ENCODE results near the gene HOXB9.

The HOXB9 gene

DNA sequence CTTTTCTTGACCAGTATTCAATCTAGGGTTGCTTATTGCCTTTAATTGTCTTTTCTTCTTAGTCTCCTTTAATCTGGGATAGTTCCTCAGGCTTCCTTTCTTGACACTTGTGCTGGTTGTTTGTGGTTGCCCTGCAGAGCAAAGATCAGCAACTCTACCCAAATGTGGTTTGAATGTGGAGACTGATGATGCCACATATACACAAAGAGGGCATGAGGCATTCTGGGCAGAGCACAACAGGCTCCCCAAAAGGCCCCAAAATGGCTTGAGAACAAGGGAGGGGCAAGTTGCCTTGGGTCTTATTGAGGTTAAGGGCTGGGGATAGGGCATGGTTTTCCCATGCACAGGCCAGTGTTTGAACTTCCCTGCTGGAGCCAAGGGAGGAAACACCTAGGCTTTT lies 29.8 kb upstream of the HOXB9 start:
- no peaks in the 10 kb centered on the region for H3K27me3 ChIP-seq (ENCODE audit: insufficient read depth, low read depth)
- H3K4me1 ChIP-seq (ENCODE audit: low read depth, poor library complexity, severe bottlenecking) = peaks cover 24% of the 10 kb centered on the region
- no peak overlapping the region for H3K9ac ChIP-seq
- H3K27ac ChIP-seq = no peak overlapping the region
- no peaks in the 10 kb centered on the region for H3K36me3 ChIP-seq (ENCODE audit: insufficient read depth)
- H3K79me2 ChIP-seq (ENCODE audit: insufficient read depth, low read depth) = no peaks in the 10 kb centered on the region
- TF ChIP-seq, protein P1, sequence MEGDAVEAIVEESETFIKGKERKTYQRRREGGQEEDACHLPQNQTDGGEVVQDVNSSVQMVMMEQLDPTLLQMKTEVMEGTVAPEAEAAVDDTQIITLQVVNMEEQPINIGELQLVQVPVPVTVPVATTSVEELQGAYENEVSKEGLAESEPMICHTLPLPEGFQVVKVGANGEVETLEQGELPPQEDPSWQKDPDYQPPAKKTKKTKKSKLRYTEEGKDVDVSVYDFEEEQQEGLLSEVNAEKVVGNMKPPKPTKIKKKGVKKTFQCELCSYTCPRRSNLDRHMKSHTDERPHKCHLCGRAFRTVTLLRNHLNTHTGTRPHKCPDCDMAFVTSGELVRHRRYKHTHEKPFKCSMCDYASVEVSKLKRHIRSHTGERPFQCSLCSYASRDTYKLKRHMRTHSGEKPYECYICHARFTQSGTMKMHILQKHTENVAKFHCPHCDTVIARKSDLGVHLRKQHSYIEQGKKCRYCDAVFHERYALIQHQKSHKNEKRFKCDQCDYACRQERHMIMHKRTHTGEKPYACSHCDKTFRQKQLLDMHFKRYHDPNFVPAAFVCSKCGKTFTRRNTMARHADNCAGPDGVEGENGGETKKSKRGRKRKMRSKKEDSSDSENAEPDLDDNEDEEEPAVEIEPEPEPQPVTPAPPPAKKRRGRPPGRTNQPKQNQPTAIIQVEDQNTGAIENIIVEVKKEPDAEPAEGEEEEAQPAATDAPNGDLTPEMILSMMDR (conservative IDR thresholded peaks at IDR 0.05; ENCODE audit: low read depth, low read length) = no peak
- no peak overlapping the region for H2AFZ ChIP-seq (ENCODE audit: low read depth)
- no peak overlapping the region for H3K4me3 ChIP-seq (IDR thresholded peaks at IDR 0.05; ENCODE audit: insufficient read depth, low read depth, low read length)
- peak overlapping the region; percentile 11; the same call in 1 of the 2 replicates for H3K4me2 ChIP-seq
- H4K20me1 ChIP-seq (ENCODE audit: insufficient read depth) = no peaks in the 10 kb centered on the region

DNA sequence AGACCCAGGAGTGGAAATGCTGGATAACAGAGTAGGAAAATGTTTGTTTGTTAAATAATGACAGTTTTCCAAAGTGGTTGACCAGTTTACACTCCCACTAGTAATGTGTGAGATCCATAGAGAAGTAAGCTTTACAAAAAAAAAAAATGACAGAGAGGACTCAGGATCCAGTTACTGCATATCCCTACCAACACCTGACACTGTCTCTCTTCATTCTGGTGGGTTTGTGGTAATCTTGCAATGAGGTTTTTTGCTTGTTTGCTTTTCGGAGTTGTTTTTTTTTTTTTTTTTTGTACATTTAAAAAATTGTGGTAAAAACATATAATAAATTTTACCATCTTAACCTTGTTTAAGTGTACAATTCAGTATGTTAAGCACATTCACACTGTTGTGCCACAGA lies 23.6 kb upstream of the HOXB9 start:
- Histone ChIP-seq H3K79me2 (ENCODE audit: insufficient read depth, low read depth) (no peaks in the 10 kb centered on the region), H3K4me2 (no peak overlapping the region), H2AFZ (ENCODE audit: low read depth) (no peak overlapping the region), H3K4me1 (ENCODE audit: low read depth, poor library complexity, severe bottlenecking) (peaks cover 7% of the 10 kb centered on the region), H4K20me1 (ENCODE audit: insufficient read depth) (no peaks in the 10 kb centered on the region), H3K27me3 (ENCODE audit: insufficient read depth, low read depth) (no peaks in the 10 kb centered on the region), H3K36me3 (ENCODE audit: insufficient read depth) (no peaks in the 10 kb centered on the region), H3K9ac (no peak overlapping the region), H3K27ac (no peak overlapping the region), H3K4me3 (IDR thresholded peaks at IDR 0.05; ENCODE audit: insufficient read depth, low read depth, low read length) (no peak overlapping the region)
- TF ChIP-seq, protein P1 (conservative IDR thresholded peaks at IDR 0.05; ENCODE audit: low read depth, low read length) = no peak

DNA sequence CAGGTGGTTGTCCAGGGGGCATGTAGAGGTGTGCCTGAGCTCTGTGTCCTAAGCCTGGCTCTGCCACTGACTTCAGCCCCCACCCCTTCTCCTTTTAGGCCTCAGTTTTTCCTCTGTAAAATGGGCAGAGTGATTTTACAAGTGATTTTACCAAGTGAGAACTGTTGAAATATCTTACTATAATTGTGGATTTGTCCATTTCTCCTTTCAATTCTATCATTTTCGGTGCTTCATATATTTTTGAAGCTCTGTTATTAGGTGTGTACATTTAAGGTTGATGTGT lies 21.7 kb upstream of the HOXB9 start:
- Histone ChIP-seq H3K4me1 (ENCODE audit: low read depth, poor library complexity, severe bottlenecking) (peaks cover 7% of the 10 kb centered on the region), H3K9ac (peak overlapping the region; percentile 14; the same call in 1 of the 2 replicates), H3K27ac (no peak overlapping the region), H4K20me1 (ENCODE audit: insufficient read depth) (no peaks in the 10 kb centered on the region), H3K4me3 (IDR thresholded peaks at IDR 0.05; ENCODE audit: insufficient read depth, low read depth, low read length) (no peak overlapping the region), H3K27me3 (ENCODE audit: insufficient read depth, low read depth) (no peaks in the 10 kb centered on the region), H3K36me3 (ENCODE audit: insufficient read depth) (no peaks in the 10 kb centered on the region), H3K79me2 (ENCODE audit: insufficient read depth, low read depth) (no peaks in the 10 kb centered on the region), H2AFZ (ENCODE audit: low read depth) (peak overlapping the region; percentile 56; the same call in 1 of the 2 replicates), H3K4me2 (peak overlapping the region; percentile 5; the same call in 1 of the 2 replicates)
- TF ChIP-seq, protein P1 (conservative IDR thresholded peaks at IDR 0.05; ENCODE audit: low read depth, low read length) = no peak

DNA sequence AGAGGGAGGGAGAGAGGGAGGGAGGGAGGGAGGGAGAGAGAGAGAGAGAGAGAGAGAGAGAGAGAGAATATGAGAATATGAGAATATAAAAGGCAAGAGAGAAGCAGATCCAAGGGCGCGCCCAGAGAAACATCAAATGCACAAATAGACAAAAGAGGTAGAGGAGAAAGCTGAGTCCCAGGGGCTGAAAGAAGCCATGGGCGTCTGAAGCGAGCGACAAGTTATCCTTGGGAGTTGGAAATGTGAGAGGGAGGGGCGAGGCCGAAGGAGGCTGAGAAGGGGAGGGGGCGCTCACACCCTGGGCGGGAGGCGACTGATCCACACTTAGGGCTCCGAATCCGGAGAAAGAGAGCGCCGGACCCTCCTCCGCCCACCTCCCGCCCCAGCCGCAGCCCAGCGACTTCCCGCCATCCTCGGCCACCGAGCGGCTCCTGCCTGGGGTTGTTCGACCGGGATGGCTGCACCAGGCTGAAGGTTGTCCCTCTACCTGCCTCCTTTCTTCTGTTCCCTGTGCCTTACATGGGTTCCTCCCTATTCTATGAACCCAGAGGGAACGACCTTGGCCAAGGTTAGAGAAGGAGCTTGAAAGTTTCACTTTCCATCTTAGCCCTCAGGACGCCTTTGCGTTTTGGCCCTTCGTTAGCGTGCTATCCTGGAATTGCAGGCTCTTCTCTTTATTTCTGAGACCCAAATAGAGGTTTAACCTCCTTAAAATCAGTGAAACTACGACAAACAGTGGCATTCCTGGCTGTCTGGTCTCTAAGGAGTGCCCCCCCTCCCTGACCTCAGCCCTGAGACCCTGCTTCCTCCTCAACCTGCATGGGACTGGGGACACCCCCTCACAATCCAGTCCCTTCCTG lies 21.2 kb upstream of the HOXB9 start:
- Histone ChIP-seq H3K27ac (no peak overlapping the region), H3K27me3 (ENCODE audit: insufficient read depth, low read depth) (no peaks in the 10 kb centered on the region), H3K4me3 (IDR thresholded peaks at IDR 0.05; ENCODE audit: insufficient read depth, low read depth, low read length) (no peak overlapping the region), H3K4me1 (ENCODE audit: low read depth, poor library complexity, severe bottlenecking) (peaks cover 5% of the 10 kb centered on the region), H3K36me3 (ENCODE audit: insufficient read depth) (no peaks in the 10 kb centered on the region), H3K9ac (peak overlapping the region; percentile 14; the same call in 1 of the 2 replicates), H3K79me2 (ENCODE audit: insufficient read depth, low read depth) (no peaks in the 10 kb centered on the region), H2AFZ (ENCODE audit: low read depth) (peak overlapping the region; percentile 56), H4K20me1 (ENCODE audit: insufficient read depth) (no peaks in the 10 kb centered on the region), H3K4me2 (peak overlapping the region; percentile 5; the same call in 1 of the 2 replicates)
- TF ChIP-seq, protein P1 (conservative IDR thresholded peaks at IDR 0.05; ENCODE audit: low read depth, low read length) = no peak
